GM20431 (cell line): Measurements from ENCODE around the gene TMEM178B.

Experiments
- in situ Hi-C: fragments of 300-500 bp; cut with MseI, MboI; formaldehyde crosslinking; loops from one replicate; pipeline ENCODE4 v1.15.0; 2020; ENCODE audit warnings: low sequenced_read_pairs; ENCODE audit not compliant: unreplicated experiment

Gene TMEM178B

GRCh38 chr7:141406347-141406746, 332.5 kb downstream of the TMEM178B start:
- in situ Hi-C loops: no loop called here

GRCh38 chr7:141407893-141408292, 334.0 kb downstream of the TMEM178B start:
- in situ Hi-C loops: no loop called here

GRCh38 chr7:141408440-141408839, 334.6 kb downstream of the TMEM178B start:
- in situ Hi-C loops: no loop called here

- in situ Hi-C loops: no loop called here
Observed at GRCh38 chr7:141409219-141409618, 335.4 kb downstream of the TMEM178B start.

GRCh38 chr7:141409801-141410329, 336.0 kb downstream of the TMEM178B start:
- in situ Hi-C loops: no loop called here

- in situ Hi-C loops: no loop called here
Observed at GRCh38 chr7:141410353-141411000, 336.6 kb downstream of the TMEM178B start.

GRCh38 chr7:141411133-141411532, 337.3 kb downstream of the TMEM178B start:
- in situ Hi-C loops: no loop called here

- in situ Hi-C loops: no loop called here
Observed at GRCh38 chr7:141415999-141416398, 342.1 kb downstream of the TMEM178B start.

GRCh38 chr7:141416650-141417270, 342.9 kb downstream of the TMEM178B start:
- in situ Hi-C loops: no loop called here

- in situ Hi-C loops: no loop called here
Observed at GRCh38 chr7:141417506-141417905, 343.6 kb downstream of the TMEM178B start.

GRCh38 chr7:141418066-141418465, 344.2 kb downstream of the TMEM178B start:
- in situ Hi-C loops: no loop called here

GRCh38 chr7:141421306-141421705, 347.4 kb downstream of the TMEM178B start:
- in situ Hi-C loops: no loop called here

GRCh38 chr7:141427134-141427533, 353.3 kb downstream of the TMEM178B start:
- in situ Hi-C loops: no loop called here

- in situ Hi-C loops: no loop called here
Observed at GRCh38 chr7:141430455-141431139, 356.7 kb downstream of the TMEM178B start.

GRCh38 chr7:141431140-141431479, 357.2 kb downstream of the TMEM178B start:
- in situ Hi-C loops: no loop called here

- in situ Hi-C loops: no loop called here
Observed at GRCh38 chr7:141431711-141432110, 357.8 kb downstream of the TMEM178B start.

GRCh38 chr7:141433698-141434097, 359.8 kb downstream of the TMEM178B start:
- in situ Hi-C loops: no loop called here

GRCh38 chr7:141436139-141436538, 362.3 kb downstream of the TMEM178B start:
- in situ Hi-C loops: no loop called here

GRCh38 chr7:141436575-141437075, 362.8 kb downstream of the TMEM178B start:
- in situ Hi-C loops: no loop called here

- in situ Hi-C loops: no loop called here
Observed at GRCh38 chr7:141439164-141439563, 365.3 kb downstream of the TMEM178B start.

- in situ Hi-C loops: no loop called here
Observed at GRCh38 chr7:141439776-141440175, 365.9 kb downstream of the TMEM178B start.
